DMS 273 (cell line): ENCODE measurements around the gene KHDRBS2.

Experiments
- DNase-seq: peaks from one replicate; lab custom pipeline; 2025; ENCODE audit not compliant: unreplicated experiment; lab: John Stamatoyannopoulos, UW

KHDRBS2 gene

DNA sequence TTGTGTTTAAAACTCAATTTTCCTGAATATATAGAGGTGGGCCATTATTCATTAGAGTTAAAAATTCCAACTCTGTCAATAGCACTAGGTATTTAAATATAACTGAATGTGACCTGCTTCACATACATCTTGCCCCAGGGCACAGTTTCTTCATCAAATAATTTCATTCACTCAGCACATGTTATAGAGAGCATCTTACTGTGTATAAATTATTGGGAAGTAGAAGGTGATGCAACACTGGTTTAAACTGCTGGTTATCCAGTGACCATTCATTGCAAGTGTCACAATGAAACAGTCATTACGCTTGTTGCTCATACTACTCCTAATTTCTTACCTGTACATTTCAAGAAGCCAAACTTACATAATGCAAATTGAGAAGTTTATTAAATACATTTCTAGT is 93.4 kb downstream of the KHDRBS2 start:
- DNase-seq: no peak

DNA sequence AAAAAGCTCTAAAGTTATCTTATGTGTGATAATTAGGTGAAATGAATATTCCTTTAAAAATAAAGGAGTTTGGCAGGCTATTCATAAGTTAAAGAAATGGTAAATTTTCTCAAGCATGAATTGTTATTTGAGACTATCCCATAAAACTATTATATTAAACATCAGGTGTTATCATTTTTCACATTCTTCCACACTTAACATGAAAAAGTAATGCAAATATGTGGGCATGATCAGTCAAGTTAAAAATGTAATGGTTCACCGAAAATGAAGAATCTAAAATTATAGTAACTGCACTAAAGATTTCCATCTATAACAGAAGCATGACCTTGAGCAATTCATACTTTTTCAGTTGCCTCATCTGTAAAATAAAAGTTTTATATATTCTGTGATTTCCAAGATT is 110.8 kb downstream of the KHDRBS2 start:
- no peak for DNase-seq

DNA sequence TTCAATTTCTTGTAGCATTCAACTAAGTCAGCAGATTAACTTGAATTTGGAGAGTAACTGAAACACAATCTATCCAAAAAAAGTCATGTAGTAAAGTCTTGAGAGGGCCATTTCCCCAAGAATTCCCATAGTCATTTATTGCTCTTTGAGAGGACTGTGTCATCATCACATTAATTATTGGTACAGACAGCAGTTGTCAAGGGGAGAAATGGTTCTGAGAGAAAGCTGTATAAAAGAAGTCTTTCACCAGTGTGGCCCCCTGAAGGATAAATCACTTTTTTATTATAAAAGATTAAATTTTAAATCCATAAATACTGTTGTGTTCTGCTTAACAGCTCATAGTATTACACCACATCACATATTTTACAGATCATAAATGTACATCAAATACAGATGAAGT is 111.5 kb downstream of the KHDRBS2 start:
- no peak for DNase-seq

DNA sequence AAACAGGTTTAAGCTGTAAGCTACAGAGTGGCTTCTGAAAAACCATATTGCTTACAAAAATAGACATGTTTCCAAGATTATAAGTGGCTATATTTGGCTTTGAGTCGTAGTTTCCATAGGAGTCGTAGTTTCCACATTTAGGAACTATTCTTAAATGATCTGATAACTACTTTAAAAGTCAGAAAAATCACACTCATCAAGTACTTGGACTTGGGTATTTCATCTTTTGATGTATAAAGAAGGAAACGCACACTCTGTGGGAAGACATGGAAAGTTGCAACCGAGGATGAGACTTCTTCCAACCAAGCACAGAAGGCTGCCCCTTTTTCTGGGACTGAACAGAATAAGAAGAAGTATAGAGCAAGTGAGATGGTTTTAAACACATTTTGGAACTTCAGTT is 118.3 kb downstream of the KHDRBS2 start:
- no peak for DNase-seq

DNA sequence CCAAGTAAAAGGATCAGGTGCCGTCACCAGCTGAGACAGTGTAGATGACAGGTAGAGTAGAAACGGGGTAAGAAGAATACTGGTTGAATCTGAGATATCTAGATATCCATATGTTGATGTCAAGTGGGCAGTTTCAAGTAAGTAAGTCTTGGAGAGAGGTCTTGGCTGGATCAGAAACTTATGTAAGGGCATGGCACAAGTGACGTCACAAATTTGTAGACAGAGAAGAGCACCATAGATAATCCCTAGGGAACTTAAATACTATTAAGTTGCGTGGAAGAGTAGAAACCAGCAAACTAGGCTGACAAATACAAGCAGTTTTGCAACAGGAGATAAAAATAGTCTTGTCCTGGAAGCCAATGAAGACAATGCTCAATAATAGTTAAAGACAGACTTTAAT is 123.2 kb downstream of the KHDRBS2 start:
- no peak for DNase-seq

DNA sequence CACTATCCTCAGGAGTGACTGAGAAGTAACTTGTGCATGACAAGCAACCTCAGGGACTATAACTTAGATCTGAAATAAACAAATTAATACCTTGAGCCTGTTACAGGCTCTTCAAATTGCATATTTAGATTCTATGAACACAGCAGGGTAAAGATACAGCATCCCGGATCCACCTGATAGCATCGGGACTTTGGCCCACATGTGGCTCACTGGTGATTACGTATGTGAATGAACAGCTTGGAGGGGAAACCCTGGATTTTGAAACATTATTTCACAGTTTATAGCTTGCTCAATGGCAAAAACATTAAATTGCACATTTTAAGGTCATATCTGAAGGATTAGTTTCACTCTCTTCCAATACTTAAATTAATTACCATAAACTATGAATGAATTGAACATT is 133.2 kb downstream of the KHDRBS2 start:
- no peak for DNase-seq

DNA sequence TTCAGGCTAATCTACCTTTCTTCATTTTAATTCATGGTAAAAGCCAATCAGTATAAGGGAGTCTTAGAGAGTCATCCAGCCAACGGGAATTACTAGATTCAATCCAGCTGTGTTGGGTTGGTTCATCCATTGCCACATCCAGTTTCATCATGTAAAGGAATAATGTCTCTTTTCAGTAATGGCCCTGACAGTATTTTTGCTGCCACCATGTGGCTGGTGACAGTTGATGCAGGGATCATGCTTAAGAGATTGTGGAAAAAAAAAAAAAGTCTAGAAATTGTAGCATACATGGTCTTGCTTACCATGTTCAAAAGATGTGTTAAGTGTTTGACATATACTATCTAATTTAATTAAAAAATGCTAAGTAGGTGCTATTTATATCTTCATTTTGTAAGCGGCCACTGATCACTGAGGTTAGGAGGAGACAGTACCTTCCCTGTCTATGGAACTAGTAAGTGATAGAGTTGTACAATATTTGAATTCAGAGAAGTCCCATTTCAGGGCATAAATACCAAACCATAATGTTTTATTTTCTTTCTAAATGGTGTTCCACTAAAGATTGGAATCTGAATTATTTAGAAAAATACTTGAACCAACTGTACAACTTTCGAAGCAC is 135.9 kb downstream of the KHDRBS2 start:
- peak; percentile 72 for DNase-seq

DNA sequence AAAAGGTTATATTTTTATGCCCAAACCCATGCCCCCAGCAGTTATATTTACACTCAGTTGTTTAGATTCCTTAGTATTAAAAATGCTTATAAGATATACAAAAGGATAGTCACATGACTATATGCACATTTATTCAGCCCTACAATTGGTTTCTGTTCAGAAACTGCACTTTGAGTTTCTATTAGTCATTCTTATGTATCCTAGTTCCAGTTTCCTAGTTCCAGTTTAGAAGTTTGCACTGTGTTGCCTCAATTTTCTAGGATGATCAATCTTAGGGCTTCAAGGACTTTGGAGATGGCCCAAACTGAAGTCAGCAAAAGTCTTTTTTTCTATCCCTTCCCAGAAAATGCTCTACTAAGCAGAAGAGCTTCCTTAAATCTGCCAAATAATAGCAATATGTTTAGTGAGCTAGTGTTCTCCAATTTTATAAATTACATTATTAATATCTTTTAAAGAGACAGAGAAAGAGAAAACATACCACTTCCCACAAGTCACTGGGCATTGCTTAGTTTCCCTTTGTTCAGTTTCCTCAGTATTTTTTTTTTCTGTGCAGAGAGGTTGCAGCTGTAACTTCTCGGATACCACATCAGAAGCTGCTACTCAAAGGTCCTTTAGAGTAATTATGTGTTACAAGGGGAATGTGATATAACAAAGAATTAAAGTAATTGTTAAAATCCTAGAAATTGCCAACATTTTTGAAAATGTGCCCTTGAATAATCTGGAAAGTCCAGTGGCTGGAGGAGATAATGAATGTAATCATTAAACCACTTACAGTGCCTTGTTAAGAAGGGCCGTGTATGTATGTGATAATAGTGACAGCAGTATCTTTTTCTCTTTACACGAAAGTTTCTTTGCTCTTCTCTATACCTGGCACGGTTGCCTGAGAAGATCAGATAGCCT is 138.8 kb downstream of the KHDRBS2 start:
- no peak for DNase-seq

DNA sequence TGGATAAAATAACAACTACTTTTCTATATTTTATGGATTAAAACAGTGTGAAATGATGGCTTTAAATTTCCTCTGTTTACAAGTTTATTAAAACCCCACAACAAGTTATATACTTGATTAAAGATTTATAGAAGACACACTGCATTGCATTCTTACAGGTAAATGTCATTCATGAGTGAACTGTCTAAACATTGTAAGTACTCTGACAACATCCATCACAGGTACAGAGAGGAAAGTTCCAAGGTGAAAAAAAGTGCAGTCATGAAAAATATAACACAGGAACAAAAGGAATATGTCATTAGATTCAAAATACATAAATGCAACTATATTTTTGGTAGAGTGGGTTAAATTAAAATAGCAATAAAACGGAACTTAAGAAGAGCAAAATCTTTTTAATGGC is 156.9 kb downstream of the KHDRBS2 start:
- DNase-seq: no peak

DNA sequence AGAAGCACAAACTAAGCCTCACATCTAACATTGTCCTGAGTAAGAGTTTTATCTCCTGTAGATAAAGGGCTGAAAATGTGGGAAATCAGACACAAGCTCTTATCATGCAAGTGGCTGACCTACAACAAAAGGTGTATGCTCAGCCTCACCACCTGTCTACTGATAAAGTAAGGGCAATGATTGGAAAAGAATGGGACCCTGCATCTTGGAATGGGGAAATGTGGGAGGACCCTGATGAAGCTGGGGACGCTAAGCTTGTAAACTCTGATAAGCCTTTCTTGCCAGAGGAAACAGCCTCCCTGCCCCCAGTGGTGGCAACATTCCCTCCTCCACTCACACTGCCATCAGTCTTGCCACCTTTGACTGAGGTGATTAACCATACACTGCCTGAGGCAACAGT is 166.6 kb downstream of the KHDRBS2 start:
- no peak for DNase-seq

DNA sequence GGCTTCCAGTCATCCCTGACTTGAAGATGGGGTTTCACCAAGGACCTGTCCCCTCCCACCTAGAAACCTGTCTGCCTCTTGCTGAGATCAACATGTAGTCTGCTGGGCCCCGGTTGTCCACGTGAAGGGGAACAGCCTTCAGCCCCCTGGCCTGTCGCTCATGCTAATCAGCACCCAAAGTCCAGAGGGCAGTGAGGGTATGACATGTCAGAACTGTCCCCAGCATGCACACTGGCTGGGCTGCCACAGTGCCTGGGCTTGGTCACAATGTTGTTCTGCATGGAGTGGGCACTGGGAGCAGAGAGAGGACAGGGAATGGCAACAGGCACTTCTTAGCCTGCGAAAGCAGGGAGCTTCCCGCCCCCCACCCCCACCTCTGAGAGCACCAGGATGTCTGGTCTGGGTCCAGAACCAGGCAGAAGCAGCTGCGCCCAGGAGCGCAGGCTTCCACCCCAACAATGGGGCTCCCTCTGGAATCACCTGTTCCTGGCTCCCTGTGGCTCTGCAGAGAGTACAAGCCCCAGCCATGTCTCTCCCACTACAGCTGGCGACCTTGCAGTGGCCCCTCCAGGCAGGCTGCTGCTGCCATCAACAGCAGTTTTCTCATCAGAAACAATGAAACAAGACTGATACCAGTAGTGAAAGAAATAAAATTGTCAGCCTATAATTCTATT is 182.7 kb downstream of the KHDRBS2 start:
- no peak for DNase-seq

DNA sequence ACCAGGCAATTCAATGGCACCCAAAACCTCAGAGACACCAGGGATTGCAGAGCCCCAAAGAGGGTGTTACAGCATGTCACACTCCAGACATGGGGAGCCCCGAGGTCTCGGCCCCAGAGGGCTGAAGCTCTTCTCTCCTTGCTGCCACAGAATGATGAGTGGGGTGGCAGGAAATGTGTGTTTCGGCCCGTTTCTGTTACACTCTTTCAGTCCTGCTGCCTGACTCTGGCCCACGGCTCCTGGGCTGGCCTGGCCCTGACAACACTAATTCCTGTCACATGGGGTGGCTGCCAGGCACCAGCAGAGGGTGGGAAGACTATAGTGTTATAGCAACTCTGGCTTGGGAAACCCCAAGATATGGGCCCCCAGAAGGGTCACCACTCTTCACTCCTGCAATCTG is 183.6 kb downstream of the KHDRBS2 start:
- no peak for DNase-seq

DNA sequence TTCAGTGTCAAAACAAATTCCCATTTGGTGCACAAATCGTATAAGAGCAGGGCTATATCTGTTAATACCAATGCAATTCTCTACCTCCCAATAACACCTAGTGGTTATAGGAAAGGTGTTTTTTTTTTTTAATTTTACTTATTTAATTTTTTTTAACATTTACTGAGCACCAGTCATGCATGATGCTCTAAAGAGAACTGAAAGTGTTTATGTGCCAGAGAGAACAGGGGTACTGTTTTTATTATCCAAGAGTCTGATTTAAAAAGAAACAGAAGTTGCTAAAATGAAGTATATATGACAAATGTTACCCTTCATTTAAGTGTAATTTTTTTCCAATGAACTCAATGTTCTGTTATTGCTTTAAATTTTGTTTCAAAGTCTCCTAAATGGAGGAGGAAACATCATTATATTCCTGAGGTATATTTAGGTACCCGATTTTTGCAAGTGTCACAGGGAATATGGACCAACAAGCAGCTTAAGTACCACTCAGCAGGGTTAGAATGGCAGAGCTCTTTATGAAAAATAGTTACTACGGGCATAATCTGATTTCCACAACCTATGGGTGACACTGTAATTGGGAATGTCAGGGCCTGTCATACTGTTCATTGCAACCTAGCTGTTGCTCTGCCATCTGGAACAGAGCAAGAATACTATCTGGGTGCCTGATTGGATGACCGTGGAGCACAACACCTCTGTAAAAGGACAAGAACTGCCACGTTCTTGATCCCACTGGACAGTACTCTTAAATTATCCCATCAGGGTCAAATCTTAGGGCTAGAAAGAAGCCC is 195.4 kb downstream of the KHDRBS2 start:
- DNase-seq: no peak

DNA sequence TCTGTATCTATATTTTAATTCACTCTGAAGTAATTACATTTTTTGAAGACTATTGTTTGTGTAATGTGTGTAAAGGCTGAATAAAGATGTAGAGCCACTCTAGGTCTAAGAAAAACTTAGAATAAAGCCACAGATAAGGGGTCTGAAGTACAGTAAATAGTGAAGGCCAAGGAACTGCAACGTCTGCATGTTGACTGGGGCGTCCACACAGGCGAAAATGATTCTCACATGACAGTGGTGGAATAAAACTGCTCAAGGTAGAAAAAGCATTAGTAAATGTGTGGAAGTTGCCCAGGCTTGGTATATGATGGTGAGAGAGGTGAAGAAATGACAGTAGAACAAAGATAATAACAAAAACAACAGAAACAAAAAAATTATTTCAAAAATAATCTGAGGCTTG is 196.2 kb downstream of the KHDRBS2 start:
- no peak for DNase-seq

DNA sequence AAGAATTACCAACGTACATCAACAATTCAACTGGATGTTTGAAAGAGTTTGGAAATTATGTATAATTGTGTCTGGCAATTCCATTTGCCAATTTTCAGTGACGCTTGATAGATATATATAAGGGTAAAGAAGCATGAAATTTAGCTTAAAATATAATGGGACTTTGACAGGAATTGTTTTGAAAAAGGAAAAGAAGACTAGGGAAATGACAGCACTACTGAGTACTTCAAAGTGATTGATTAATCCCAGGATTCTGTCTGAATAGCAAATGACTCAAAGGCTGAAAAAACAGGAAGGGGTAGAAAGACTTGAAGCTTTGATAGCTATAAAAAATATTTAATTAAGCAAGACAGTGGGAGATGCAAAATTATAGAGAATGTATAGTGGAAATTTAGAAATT is 200.0 kb downstream of the KHDRBS2 start:
- DNase-seq: no peak

DNA sequence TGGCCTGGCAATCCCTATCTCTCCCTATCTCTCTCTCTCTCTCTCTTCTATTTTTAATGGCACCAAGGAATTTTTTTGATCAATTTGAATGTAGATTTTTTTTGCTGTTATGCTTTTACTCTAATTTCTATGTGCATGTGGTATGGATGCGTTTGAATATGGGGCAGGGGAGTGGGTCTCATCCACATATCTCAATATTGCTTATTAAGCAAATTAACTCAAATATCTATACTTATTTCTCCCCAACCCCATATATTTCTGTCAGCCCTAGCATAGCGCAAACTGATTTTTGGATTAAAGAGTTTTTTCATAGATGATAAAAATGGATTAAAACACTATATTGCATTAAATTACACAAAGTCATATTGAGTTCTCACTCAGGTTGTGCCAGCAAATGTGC is 210.2 kb downstream of the KHDRBS2 start:
- no peak for DNase-seq

DNA sequence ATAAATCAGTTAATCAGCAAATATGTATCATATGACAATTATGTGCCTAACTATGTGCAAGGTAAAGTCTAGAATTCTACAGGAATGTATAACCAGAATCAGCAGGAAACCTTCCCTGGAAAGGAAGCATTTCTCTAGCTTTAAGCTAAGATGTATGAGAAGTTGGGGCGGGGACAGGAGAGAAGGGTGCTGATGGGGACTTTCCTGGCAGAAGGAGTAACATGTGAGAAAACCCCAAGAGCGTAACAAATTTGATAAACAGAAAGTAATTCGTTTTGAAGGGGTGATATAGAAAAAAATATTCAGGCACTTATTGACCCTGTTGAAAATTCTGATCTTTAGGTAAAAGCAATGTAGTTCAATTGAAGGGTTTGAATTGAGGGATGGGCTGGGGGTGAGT is 226.1 kb downstream of the KHDRBS2 start:
- no peak for DNase-seq

DNA sequence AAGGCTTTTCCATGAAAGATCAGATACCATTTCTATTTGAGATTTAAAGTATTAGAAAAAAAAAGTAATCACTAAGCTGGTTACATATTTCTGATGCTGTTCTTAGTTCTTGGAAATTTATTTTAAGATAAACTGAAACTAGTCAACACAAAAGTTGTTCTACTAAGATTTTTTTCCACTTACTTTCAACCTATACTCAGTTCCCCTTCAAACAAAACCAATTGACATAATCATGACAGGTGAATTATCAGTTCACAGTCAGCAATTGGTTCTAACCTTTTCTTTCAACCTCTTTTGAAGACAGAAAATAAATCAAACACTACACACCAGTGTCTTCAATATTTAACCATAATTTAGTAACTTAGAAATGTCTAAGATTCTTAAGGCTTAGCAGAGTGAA is 228.7 kb downstream of the KHDRBS2 start:
- DNase-seq: no peak

DNA sequence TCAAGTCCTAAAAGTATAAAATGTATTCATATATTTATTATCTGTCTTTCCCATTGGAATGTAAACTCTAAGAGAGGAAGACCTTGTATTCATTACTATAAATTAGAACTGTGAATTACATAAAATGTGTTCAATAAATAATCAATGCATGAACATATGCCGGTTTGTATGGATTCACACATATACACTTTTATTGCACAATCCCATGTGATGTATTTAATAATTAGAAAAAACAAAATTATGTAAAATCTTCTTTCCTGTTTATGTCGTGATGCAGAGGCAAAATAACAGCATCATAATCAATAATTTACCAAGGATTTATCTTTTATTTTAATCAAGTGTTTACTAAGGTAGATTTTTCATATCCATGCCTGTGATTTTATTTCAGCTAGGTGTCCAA is 240.5 kb downstream of the KHDRBS2 start:
- DNase-seq: no peak

DNA sequence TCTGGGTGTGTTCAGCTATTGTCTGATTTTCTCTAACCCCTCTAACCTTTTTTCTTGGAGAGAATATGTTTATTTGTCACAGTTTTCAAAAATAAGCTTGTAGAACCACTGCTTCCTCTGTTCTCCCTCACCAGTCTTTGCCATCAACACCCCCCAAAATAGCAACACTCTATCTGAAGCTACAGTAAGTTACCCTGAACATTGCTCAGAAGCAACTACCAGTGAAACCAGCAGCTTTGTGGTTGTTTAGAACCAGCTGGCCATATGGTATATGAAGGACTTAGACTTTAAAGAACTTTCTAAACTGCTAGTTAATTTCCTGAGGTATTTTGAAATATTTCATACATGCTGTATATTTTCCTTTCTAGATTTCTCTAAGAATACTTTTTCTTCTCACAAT is 242.9 kb downstream of the KHDRBS2 start:
- no peak for DNase-seq

DNA sequence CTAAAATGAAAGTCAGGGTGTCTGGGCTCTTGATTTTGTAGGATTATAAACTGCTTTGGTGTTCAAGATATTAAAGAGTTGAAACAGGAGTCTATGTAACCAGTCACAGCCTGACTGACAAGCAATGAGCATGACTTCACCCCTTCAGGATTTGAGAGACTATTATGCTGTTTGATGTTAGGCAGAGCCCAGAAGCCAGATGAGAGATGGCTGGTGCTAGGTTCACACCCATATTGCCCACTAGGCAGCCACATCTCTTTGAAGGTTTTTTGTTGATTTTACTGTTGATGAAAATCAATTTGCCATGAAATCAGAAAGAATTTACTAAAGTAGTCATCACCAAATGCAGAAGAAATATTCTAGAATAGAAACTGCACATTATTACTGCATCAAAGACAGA is 243.6 kb downstream of the KHDRBS2 start:
- DNase-seq: no peak
